Measurements from ENCODE around the gene SAMD4B.
"Not testable (repeated sequence)": the region's sequence is repeated elsewhere in the genome, so short reads cannot be mapped to it uniquely, and the experiment has no call there.

The SAMD4B gene, protein sequence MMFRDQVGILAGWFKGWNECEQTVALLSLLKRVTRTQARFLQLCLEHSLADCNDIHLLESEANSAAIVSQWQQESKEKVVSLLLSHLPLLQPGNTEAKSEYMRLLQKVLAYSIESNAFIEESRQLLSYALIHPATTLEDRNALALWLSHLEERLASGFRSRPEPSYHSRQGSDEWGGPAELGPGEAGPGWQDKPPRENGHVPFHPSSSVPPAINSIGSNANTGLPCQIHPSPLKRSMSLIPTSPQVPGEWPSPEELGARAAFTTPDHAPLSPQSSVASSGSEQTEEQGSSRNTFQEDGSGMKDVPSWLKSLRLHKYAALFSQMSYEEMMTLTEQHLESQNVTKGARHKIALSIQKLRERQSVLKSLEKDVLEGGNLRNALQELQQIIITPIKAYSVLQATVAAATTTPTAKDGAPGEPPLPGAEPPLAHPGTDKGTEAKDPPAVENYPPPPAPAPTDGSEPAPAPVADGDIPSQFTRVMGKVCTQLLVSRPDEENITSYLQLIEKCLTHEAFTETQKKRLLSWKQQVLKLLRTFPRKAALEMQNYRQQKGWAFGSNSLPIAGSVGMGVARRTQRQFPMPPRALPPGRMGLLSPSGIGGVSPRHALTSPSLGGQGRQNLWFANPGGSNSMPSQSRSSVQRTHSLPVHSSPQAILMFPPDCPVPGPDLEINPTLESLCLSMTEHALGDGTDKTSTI

DNA sequence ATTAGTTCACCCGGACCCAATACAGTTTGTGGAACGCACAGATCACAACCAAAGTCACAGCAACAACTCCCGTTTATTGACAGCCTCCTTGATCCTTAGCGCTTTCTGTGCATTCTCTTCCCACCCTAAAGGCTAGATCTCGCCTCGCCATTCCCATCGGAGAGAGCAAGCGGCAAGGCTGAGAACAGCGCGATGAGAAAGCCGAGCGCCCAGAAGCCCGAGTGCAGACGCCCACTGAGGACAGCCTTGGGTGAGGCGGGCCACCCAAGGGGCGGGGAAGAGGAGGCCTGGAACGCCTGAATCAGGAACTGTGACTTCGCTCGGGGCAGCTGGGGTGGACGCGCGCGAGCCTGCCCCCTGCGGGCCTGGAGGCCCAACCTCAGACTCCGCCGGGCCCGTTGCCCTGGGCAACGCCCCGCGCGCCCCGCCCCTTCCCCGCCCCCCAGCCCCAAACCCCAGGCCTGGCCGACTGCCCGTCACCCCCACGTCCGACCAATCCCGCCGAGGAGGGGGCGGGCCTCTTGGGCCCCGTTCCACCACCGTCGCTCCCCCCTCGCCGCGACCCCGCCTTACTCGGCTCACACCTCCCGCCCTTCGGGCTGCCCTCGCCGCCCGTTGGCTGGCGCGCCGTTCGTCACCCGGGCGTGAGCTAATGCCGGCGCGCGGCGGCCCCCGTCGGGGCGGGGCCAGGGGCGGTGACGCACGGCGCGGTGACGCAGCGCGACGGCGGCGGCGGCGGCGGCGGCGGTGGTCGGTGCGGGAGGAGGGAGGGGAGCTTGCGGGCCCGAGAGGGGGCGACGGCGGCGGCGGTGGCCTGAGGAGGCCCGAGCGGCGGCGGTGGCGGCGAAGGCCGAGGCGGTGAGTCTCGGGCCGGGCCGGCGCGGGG, at the start of gene SAMD4B:
TSS of gene SAMD4B (plus strand) at position 703 of the 886 bp plus-strand sequence. CDS start 14,473 bp downstream, outside the sequence.
- FAIRE-seq, result no peak

DNA sequence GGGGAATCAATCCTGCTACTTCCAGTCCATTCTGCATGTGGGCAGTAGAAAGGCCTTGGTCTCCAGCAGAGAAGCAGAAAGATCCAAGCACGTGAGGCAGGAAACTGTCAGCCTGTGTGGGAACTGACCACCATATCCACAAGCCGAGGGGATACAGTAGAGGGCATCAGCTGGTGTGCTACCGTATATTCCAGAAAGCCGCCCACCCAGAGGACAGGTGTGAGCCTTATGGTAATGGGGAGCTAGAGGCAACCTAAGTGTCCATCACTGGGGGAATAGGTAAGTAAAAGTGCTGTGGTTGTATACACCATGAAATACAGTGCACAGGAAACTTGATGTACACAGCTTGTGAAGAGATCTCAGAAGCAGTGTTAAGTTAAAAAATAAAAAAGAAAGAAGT, 48.8 kb upstream of the SAMD4B start:
- FAIRE-seq, result no peak

DNA sequence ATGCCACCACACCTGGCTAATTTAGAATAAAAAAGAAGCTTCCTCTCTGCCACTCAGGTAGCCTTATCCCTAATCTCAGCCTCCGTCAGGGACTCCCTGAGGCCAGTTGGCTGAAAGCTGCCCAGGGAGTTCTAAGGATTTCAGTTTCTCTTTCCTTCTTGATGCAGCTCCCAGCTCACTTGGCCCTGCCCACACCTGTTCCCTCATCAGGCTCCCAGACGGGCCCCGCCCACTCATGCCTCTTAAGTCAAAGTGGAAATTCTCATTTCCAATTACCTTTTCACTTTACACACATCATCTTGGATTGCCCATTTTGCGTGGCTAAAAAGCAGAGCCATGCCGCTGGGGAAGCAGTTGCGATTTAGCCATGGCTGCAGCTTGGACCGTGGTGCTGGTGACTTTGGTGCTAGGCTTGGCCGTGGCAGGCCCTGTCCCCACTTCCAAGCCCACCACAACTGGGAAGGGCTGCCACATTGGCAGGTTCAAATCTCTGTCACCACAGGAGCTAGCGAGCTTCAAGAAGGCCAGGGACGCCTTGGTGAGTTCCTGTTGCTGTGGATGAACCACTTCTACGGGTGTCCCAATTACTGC, 46.1 kb upstream of the SAMD4B start, which contains the start of gene IFNL1:
TSS of gene IFNL1 (plus strand) at position 353 of the 591 bp plus-strand sequence. CDS start at position 368, 15 bp downstream.
- FAIRE-seq, result no peak

DNA sequence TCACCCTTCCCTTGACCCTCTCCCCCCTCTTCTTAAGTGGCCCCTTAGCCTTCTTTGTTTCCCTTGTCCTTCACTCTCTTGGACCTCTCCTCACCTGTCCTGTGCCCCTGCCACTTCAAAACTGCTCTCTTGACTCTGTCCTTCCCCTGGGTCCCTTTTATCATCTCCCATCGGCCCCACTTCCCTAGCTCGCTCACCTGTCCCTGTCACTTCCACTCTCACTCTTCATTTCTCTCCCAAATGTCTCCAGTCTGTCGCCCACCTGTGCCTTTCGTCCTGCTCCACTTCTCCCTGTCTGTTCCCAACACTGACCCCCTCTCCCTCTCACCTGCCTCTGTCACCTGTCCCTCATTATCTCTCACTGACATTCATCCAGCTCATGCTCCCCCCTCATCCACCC, 45.3 kb upstream of the SAMD4B start:
- FAIRE-seq, result no peak

DNA sequence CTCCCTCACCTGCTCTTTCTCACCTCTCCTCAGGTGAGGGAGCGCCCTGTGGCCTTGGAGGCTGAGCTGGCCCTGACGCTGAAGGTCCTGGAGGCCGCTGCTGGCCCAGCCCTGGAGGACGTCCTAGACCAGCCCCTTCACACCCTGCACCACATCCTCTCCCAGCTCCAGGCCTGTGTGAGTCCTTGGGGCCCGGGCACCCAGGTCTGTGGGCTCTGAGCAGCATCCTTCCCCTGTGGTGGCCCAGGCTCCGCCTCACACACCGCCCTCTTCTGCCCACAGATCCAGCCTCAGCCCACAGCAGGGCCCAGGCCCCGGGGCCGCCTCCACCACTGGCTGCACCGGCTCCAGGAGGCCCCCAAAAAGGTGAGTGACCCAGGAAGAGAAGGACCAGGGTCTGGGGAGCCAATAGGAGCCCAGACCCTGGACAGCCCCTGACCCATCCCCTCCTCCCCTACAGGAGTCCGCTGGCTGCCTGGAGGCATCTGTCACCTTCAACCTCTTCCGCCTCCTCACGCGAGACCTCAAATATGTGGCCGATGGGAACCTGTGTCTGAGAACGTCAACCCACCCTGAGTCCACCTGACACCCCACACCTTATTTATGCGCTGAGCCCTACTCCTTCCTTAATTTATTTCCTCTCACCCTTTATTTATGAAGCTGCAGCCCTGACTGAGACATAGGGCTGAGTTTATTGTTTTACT, 44.1 kb upstream of the SAMD4B start:
- no peak for FAIRE-seq

DNA sequence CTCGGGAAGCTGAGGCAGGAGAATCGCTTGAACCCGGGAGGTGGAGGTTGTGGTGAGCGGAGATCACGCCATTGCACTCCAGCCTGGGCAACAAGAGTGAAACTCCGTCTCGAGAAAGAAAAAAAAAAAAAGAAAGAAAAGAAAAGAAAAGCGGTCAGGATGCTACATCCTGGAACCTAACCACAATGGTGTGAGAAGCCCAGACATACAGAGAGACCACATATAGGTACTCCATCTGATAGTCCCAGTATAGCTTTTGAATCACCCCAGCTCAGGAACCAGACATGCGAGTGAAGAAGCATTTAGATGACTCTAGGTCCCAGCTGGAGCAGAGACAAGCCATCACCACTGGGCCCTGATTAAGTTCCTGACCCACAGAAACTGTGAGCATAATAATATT, 42.8 kb upstream of the SAMD4B start:
- no peak for FAIRE-seq

DNA sequence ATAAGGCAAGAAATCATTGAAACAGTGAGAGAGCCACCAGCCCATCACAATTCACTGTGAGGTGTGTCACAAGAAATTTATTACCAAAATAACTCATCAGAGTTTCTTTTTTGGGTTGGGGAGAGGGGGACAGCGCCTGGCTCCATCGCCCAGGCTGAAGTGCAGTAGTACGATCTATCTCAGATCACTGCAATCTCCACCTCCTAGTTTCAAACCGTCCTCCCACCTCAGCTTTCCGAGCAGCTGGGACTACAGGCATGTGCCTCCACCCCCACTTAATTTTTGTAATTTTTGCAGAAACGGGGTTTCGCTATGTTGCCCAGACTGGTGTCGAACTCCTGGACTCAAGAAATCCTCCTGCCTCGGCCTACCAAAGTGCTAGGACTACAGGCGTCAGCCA, 42.4 kb upstream of the SAMD4B start:
- FAIRE-seq, result no peak

DNA sequence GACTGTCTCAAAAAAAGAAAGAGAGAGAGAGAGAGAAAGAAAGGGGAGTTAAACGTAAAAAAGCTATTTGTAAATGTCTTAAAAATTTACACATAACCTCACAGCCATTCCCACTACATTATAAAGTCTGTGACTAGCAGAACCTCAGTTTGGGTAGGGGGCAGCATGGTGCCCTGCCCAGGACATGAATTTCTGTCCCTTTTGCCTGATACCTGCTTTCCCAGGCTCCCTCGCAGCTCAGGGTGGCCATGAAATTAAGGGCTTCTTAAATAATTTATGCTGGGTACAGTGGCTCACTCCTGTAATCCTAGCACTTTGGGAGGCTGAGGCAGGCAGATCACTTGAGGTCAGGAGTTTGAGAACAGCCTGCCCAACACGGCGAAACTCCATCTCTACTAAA, 41.2 kb upstream of the SAMD4B start:
- FAIRE-seq, result no peak

DNA sequence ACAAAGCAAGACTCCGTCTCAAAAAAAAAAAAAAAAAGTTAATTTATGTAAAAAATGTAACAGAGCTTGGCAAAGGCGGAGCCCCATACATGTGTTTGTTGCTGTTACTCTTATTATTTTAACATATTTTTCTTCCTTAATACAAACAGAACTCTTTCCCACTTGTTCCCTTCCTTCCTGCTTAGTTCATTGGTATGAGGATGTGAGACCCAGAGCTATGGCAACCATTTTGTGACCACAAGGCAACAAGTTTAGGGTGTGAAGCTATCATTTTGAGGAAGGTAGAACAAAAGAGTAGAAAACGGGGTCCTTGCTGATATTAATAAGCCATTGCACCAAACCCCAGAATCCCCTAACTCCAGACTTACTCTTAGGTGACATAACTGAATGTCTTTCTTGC, 40.7 kb upstream of the SAMD4B start:
- FAIRE-seq, result no peak

DNA sequence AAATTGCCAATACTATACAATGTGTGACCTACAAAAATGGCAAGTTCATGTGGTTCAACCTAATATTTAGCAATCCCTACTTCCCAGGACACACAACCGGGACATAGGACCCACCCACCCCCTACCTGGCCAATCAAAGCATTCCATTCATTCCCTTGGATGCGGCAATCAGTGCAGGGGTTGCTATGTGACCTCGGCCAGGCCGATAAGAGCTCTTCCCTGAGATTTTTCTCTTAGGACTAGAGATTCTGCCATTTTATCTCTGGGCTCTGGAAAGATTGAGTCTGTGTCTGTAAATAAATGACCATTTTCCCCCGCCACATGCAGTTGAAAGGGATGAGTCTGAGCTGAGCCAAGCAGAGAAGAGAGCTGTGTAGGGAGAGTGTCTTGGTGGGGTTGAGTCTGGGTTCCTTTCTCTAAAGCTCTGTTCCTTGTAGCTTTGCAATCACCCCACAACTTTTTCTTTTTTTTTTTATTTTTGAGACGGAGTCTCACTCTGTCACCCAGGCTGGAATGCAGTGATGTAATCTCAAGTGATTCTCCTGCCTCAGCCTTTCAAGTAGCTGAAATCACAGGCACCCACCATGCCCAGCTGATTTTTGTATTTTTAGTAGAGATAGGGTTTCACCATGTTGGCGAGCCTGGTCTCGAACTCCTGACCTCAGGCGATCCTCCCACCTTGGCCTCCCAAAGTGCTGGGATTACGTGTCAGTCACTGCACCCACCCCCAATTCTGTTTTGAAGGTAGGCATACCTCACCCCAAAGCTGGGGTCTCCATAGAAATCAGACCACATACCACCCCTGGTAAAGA, 38.6 kb upstream of the SAMD4B start:
- no peak for FAIRE-seq

DNA sequence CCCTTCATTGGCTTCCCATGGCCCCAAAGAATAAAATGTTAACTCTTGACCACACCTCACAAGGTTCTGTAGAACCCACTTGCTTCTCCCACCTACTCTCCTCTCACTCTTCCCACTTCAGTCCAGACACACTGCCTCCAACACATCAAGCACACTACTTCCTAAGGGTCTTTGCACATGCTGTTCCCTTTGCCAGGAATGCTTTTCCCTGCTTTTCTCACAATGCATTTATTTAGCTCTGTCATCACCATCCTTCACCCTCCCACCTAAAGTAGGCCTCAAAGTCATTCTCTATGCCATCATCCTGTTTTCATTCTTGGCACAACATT, 38.1 kb upstream of the SAMD4B start:
- FAIRE-seq, result no peak

DNA sequence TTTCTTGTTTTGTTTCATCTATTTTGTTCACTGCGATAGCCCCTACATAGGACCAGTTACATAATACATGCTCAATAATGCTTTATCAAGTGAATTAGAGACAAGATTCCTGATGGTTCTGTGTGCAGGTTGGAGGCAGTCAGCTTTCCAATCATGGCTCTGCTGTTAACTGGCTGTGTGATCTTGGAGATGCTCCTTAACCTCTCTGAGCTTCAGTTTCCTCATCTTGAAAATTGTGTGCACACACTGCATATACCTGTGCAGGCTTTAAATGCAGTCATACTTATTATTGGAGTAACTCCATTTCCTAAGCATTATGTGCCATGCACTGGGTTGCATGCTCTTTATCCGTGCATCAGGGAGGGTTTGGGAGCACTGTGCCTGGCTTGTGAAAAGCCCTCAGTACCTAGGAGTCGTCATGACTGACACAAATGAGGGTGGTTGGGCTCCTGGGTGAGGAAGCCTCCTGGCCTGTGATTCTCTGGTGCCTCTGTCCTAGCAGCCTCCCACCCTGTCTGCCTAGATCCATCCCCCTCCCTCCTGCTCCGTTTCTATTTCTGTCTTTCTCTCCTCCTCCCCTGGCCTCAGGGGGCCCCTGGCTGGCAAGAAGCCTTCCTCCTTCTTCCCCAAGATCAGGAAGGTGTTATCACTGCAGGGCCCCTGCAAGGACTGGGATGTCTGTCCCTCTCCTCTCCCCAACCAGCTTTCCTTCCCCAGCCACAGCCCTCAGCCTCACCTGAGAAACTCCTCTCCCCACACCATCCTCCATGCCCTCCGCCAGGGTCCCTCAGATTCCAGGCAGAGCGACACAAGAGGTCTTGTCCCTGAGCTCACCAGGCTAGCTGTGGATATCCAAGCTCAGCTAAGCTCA, 37.3 kb upstream of the SAMD4B start:
- FAIRE-seq, result no peak

DNA sequence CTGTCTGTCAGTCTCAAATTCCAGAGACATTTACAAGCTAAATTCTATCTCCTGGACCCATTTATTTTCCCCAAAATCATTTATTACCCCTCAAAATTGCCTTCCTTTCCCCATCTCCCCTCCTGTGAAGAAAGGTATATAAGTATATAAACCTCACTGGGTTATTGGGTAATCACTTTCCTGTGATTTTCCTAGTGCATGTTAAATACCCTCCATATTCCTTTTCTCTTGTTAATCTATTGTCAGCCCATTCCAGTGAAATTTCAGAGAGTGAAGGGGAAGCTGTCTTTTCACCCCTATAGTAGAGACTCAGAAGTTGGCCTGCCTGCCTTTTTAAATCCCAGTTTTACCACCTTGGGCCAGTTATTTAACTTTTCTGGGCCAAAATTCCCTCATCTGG, 36.1 kb upstream of the SAMD4B start:
- FAIRE-seq, result no peak

DNA sequence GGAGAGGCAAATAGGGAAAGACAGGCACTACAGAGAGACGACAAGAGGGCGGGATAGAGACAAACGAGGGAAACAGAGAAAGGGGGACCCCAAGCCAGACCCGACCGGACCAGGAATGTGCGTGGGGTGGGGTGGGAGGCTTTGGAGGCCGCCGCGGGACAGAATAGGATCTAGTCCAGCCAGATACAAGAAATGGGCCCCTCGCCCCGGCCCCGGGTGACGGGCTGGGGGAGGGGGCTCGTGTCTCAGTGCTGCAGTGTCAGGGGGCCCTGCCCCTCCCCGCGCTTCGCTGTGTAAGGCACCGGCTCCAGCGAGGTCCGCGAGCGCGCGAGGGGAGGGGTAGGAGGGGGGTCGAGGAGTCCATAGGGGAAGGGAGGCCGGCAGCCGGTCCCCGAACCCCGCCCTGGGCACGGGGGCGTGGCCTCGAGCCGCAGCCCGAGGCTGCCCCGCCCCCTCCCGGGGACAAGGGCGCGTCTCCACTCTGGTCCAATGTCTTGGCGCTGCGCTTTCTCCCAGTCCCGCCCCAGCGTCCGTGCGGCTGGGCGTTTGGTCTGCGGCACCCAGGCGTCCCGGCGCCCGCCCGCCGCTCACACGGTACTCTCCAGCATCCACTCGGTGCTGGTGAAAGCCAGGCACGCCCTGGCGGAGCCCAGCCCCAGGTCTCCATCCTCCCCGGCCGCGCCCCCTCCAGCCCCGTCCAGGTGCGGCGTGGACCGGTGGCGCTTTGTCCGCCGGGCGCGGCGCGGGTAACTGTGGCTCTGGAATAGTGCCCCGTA, 35.0 kb upstream of the SAMD4B start:
- no peak for FAIRE-seq

DNA sequence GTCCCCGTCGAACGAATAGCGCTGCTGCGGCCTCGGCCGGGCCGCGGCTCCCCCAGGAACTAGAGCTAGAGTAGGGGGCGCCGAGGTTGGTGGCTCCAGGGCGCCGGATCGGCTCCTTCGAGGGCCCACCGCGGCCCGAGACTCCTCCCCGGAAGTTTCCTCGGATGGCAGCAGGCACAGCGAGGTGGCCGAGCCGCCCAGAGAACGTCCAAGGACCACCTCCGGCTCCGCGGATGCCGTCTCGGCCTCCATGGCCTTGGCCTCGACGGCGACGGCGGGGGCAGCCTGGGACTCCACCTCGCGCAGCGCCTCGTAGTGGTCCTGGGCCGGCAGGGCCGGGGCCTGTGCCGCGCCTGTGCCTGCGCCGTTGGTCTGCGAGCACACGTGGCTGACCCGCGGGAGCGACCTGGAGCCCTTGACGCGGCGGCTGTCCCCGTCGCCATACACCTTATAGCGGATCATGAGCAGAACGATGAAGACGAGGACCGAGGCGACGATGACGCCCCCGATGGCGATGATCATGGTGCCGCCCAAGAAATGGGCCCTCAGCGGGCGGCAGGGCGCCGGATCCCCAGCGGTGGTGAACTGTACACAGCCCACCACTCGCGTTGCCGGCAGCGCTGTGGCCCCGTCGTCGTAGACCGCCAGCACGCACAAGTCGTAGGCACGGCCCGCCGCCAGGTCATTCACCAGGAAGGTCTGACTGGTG, 34.2 kb upstream of the SAMD4B start:
- FAIRE-seq, result no peak

DNA sequence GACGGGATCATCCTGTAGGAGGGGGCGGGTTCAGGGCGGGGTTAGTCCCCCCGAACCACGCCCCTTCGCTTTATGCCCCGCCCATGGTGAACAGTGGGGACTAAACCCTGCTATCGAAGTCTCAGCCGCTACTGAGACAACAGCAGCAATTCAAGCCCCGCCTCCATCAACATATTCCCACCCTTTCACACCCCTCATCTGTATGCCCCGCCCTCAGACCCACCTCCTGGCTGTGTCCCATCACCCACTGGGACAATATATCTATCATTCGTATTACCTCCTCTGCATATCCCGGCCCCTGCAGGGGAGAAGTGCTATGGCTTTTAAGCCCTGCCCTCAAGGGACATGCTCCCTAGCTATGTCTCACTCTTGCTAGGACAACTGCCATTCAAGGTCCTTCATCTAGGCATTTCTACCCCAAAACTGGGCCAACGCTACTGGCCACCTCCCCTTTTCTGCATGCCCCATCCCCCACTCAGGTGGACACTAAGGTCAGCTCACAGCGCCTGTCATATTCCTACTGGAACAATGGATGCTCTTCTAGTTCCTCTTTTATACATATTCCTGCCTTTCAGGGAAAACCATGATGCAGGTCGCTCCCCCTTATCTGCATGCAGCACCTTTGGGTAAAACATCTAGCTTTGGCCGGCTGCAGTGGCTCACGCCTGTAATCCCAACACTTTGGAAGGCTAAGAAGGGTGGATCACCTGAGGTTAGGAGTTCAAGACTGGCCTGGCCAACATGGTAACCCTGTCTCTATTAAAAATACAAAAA, 33.5 kb upstream of the SAMD4B start:
- FAIRE-seq, result no peak

DNA sequence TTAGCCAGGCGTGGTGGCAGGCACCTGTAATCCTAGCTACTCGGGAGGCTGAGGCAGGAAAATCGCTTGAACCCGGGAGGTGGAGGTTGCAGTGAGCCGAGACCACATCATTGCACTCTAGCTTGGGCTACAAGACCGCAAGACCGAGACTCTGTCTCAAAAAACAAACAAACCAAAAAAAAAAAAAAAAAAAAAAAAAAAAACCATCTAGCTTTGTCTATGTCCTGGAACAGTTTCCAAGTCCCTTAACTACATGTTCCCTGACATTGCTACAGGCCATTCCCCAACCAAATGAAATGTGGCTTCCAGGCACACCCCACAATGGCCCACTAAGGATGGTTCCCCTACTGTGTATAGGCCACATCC, 32.9 kb upstream of the SAMD4B start:
- FAIRE-seq, result not testable (repeated sequence)
